T-helper 2 cell (primary cell): ENCODE measurements around the gene A2M.

ENCODE experiments used
- DNase-seq, 5 experiments: peaks; one replicate each; pipeline versions ENCODE4 v3.0.0 to v3.0.0-alpha.2; 2012 to 2022

Gene A2M

GRCh38 chr12:9033265-9033887, 82.3 kb downstream of the A2M start:
- no peak for DNase-seq

- DNase-seq = no peak
Measured at GRCh38 chr12:9032202-9032964, 83.3 kb downstream of the A2M start.

- DNase-seq = no peak
Measured at GRCh38 chr12:9030776-9031175, 84.9 kb downstream of the A2M start.

GRCh38 chr12:9027161-9028059, 88.3 kb downstream of the A2M start:
- DNase-seq = peak in 1 of 5 experiments; percentile 52

GRCh38 chr12:9024512-9024911, 91.2 kb downstream of the A2M start:
- DNase-seq = no peak

- no peak for DNase-seq
Measured at GRCh38 chr12:9022592-9022991, 93.1 kb downstream of the A2M start.
